Activated CD8-positive, alpha-beta memory T cell treated with anti-CD3 and anti-CD28 coated beads, Interleukin-2, amount 10 ng/mL, durations not matched to agents 7 days and 5 days (primary cell): ENCODE measurements around the gene GNB3. TPM values are rescaled to one million over a fixed set of nuclear protein-coding genes. Genes with fewer than 3 reads are reported as not detected.
"Not testable (repeated sequence)": the region's sequence is repeated elsewhere in the genome, so short reads cannot be mapped to it uniquely, and the experiment has no call there.

ENCODE experiments used
- ATAC-seq: fragments of 150-1000 bp; cut with Tn5 transposase; one replicate; pipeline ENCODE4 v1.10.0; 2021; ENCODE audit warnings: moderate library complexity
- CTCF ChIA-PET: fragments of 350-600 bp; sonication (Branson Sonifier 250); formaldehyde crosslinking; loops from one replicate; lab custom pipeline; 2021; ENCODE audit warnings: antibody characterized with exemption; lab: Charles Lee
- DNase-seq: peaks from one replicate; pipeline ENCODE4 v3.0.0-alpha.2; 2020
- H3K27ac Mint-ChIP-seq: one replicate; pipeline ENCODE4 v1.8.0; 2021; ENCODE audit warnings: mild to moderate bottlenecking, mixed read lengths
- H3K27me3 Mint-ChIP-seq: one replicate; pipeline ENCODE4 v1.8.0; 2021; ENCODE audit warnings: mixed read lengths
- H3K36me3 Mint-ChIP-seq: one replicate; pipeline ENCODE4 v1.8.0; 2021; ENCODE audit warnings: mild to moderate bottlenecking, mixed read lengths
- H3K4me1 Mint-ChIP-seq: one replicate; pipeline ENCODE4 v1.8.0; 2021; ENCODE audit warnings: mixed read lengths
- H3K4me3 Mint-ChIP-seq: one replicate; pipeline ENCODE4 v1.8.0; 2021; ENCODE audit warnings: mild to moderate bottlenecking, moderate library complexity, mixed read lengths
- H3K9me3 Mint-ChIP-seq: one replicate; pipeline ENCODE4 v1.8.0; 2022; ENCODE audit warnings: low read depth, mixed read lengths
- total RNA-seq, 2 experiments: library from RNA; stranded (reverse); gene quantifications; one replicate each; pipeline ENCODE4 v1.2.3, GENCODE V29; 2021

Gene GNB3
- total RNA-seq, 2 experiments from 2014 or later, result 0.12 TPM; not detected in 1

- CTCF ChIA-PET, result interaction anchor here (3.1 kb wide), 1 partner anchor 10 kb away, joined by 13 read pairs; no protein-coding TSS in a partner anchor
- H3K36me3 Mint-ChIP-seq, result peaks cover 45% of the 10 kb centered on the region
These were observed 18.1 kb downstream of the GNB3 start for GRCh38 chr12:6858799-6859198.

GRCh38 chr12:6860116-6860515 lies 19.4 kb downstream of the GNB3 start:
- CTCF ChIA-PET, result interaction anchor here (1.2 to 3.1 kb wide), 3 partner anchors 9 to 107 kb away, joined by 3 to 13 read pairs (median 4); partner anchors contain the start of genes MLF2 and SPSB2
- Mint-ChIP-seq H3K27me3 (no peaks in the 10 kb centered on the region), H3K4me3 (no peak overlapping the region), H3K9me3 (no peaks in the 10 kb centered on the region), H3K36me3 (peaks cover 48% of the 10 kb centered on the region), H3K4me1 (peaks cover 1% of the 10 kb centered on the region), H3K27ac (no peak overlapping the region)
- ATAC-seq (no peak), DNase-seq (no peak)

More at GRCh38 chr12:6858799-6859198, 18.1 kb downstream of the GNB3 start:
- no peak overlapping the region for H3K27ac Mint-ChIP-seq
- H3K9me3 Mint-ChIP-seq, result no peaks in the 10 kb centered on the region
- H3K27me3 Mint-ChIP-seq, result no peaks in the 10 kb centered on the region
- no peak for ATAC-seq
- no peak overlapping the region for H3K4me3 Mint-ChIP-seq
- peaks cover 10% of the 10 kb centered on the region for H3K4me1 Mint-ChIP-seq
- no peak for DNase-seq

DNA sequence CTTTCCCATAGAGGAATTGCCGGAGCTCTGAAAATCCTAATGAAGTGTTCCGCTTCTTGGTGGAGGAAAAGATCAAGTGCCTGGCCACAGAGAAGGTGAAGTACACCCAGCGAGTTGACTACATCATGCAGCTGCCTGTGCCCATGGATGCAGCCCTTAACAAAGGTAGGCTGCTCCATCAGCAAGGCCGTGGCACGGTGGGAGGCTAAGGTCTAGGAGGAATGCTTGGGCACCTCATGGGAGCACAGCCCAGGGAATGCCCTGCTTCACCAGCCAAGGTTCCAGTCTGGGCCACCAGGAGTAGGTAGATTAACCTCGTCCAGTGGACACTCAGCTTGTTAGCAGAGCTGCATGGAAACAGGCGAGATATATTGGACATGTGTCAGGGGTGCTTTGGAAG lies 20.2 kb downstream of the GNB3 start:
- Mint-ChIP-seq H3K27me3 (no peaks in the 10 kb centered on the region), H3K9me3 (no peaks in the 10 kb centered on the region), H3K4me1 (peaks cover 1% of the 10 kb centered on the region), H3K27ac (no peak overlapping the region), H3K4me3 (no peak overlapping the region), H3K36me3 (peaks cover 51% of the 10 kb centered on the region)
- CTCF ChIA-PET, result interaction anchor here (0.9 to 3.1 kb wide), 5 partner anchors 8 to 30 kb away, joined by 4 to 13 read pairs (median 4); partner anchors contain the start of gene SPSB2
- DNase-seq (no peak), ATAC-seq (no peak)

DNA sequence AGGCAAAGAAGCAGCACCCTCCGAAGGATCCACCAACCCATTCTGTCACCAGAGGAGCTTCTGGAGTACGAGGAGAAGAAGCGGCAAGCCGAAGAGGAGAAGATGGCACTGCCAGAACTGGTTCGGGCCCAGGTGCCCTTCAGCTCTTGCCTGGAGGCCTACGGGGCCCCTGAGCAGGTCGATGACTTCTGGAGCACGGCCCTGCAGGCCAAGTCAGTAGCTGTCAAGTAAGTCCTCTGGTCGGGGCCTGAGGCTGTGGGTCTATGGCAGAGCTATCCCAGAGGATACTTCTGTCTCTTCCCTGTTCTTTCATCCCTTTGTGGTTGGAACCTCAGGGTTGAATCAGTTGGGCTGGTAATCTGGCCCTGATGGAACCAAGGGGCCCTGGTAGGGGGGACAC lies 20.7 kb downstream of the GNB3 start:
- Mint-ChIP-seq H3K27ac (no peak overlapping the region), H3K9me3 (no peaks in the 10 kb centered on the region), H3K4me3 (no peak overlapping the region), H3K4me1 (peaks cover 3% of the 10 kb centered on the region), H3K27me3 (no peaks in the 10 kb centered on the region), H3K36me3 (peaks cover 48% of the 10 kb centered on the region)
- CTCF ChIA-PET, result interaction anchor here (0.9 to 3.1 kb wide), 4 partner anchors 8 to 30 kb away, joined by 4 to 13 read pairs (median 4); partner anchors contain the start of gene SPSB2
- DNase-seq (no peak), ATAC-seq (no peak)

- CTCF ChIA-PET, result interaction anchor here (1.0 to 2.1 kb wide), 2 partner anchors 9 to 10 kb away, joined by 3 to 8 read pairs; partner anchors contain the start of gene SPSB2
- peaks cover 8% of the 10 kb centered on the region for H3K4me1 Mint-ChIP-seq
- no peak overlapping the region for H3K4me3 Mint-ChIP-seq
- no peaks in the 10 kb centered on the region for H3K9me3 Mint-ChIP-seq
- no peak for DNase-seq
- H3K27me3 Mint-ChIP-seq, result no peaks in the 10 kb centered on the region
- H3K27ac Mint-ChIP-seq, result no peak overlapping the region
- H3K36me3 Mint-ChIP-seq, result peaks cover 39% of the 10 kb centered on the region
- no peak for ATAC-seq
These were observed 22.3 kb downstream of the GNB3 start for GRCh38 chr12:6863033-6863432.

DNA sequence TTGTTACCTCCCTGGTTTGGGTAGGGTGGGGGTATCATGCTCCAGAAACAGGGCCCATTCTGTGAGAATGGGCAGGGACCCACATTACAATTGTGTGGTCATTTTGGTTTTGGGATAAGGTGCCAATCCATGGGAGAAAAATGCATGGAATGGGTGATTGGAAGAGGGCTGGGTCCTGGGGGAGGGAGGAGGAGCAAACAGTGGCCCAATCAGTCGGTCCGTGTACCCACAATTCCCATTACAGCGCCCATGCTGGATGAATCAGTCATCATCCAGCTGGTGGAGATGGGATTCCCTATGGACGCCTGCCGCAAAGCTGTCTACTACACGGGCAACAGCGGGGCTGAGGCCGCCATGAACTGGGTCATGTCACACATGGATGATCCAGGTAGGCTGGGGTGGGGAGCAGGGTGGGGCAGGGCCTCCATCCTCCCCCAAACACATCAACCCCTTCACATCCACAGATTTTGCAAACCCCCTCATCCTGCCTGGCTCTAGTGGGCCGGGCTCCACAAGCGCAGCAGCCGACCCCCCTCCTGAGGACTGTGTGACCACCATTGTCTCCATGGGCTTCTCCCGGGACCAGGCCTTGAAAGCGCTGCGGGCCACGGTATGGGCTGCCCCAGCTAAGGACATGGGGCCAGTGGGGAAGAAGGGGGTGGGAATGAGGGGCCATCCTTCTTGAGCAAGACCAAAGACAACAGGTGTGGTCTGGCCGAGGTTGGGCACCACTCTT lies 23.0 kb downstream of the GNB3 start:
- no peak overlapping the region for H3K4me3 Mint-ChIP-seq
- H3K9me3 Mint-ChIP-seq, result no peaks in the 10 kb centered on the region
- peaks cover 46% of the 10 kb centered on the region for H3K36me3 Mint-ChIP-seq
- no peaks in the 10 kb centered on the region for H3K27me3 Mint-ChIP-seq
- CTCF ChIA-PET, result interaction anchor here (1.0 to 2.1 kb wide), 3 partner anchors 9 to 277 kb away, joined by 3 to 8 read pairs (median 3); partner anchors contain the start of gene SPSB2
- no peak overlapping the region for H3K27ac Mint-ChIP-seq
- ATAC-seq (no peak), DNase-seq (no peak)
- peaks cover 11% of the 10 kb centered on the region for H3K4me1 Mint-ChIP-seq

DNA sequence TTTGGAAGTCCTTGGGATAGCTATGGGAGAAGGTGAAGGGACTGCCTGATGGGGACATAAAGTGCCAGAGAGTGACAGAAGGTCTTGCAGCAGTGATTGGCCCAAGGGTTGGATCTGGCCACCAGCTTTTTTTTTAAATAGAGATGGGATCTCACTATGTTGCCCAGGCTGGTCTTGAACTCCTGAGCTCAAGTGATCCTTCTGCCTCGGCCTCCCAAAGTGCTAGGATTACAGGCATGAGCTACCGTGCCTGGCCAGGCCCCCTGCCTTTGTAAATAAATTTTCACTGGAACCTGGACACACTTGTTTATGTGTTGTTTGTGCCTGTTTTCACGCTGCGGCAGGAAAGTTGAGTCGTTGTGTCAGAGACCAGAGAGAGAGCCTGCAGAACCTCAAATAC lies 24.6 kb downstream of the GNB3 start:
- H3K9me3 Mint-ChIP-seq, H3K27me3 Mint-ChIP-seq, H3K4me3 Mint-ChIP-seq, H3K27ac Mint-ChIP-seq, ATAC-seq, DNase-seq: not testable (repeated sequence)
- H3K36me3 Mint-ChIP-seq, result peaks cover 59% of the 10 kb centered on the region
- peaks cover 26% of the 10 kb centered on the region for H3K4me1 Mint-ChIP-seq
- CTCF ChIA-PET, result interaction anchor here (1.2 to 1.3 kb wide), 2 partner anchors 26 to 278 kb away, joined by 3 to 4 read pairs; no protein-coding TSS in a partner anchor

- Mint-ChIP-seq H3K27ac (peak overlapping the region; percentile 90), H3K36me3 (peaks cover 59% of the 10 kb centered on the region), H3K27me3 (no peaks in the 10 kb centered on the region), H3K4me3 (peak overlapping the region; percentile 98), H3K4me1 (peaks cover 37% of the 10 kb centered on the region), H3K9me3 (no peaks in the 10 kb centered on the region)
- DNase-seq (no peak), ATAC-seq (no peak)
- CTCF ChIA-PET, result interaction anchor here (0.7 to 4.9 kb wide), 9 partner anchors 13 to 142 kb away, joined by 3 to 55 read pairs (median 4); partner anchors contain the start of genes CDCA3, COPS7A, MLF2 and USP5
These were observed 25.6 kb downstream of the GNB3 start for GRCh38 chr12:6866163-6866919.

GRCh38 chr12:6866920-6867412 lies 26.2 kb downstream of the GNB3 start:
- peak overlapping the region; percentile 98 for H3K4me3 Mint-ChIP-seq
- CTCF ChIA-PET, result interaction anchor here (0.7 to 4.9 kb wide), 11 partner anchors 14 to 143 kb away, joined by 3 to 55 read pairs (median 6); partner anchors contain the start of genes CDCA3, COPS7A, MLF2 and USP5
- H3K9me3 Mint-ChIP-seq, result no peaks in the 10 kb centered on the region
- no peaks in the 10 kb centered on the region for H3K27me3 Mint-ChIP-seq
- peaks cover 62% of the 10 kb centered on the region for H3K36me3 Mint-ChIP-seq
- peak overlapping the region; percentile 90 for H3K27ac Mint-ChIP-seq
- peaks cover 43% of the 10 kb centered on the region for H3K4me1 Mint-ChIP-seq
- peak; percentile 4 for ATAC-seq
- no peak for DNase-seq

GRCh38 chr12:6867413-6868210 lies 26.9 kb downstream of the GNB3 start, which contains the start of gene TPI1:
Gene TPI1 (plus strand): TSS chr12:6867531. CDS start chr12:6867567, 36 bp downstream.
- Mint-ChIP-seq H3K9me3 (no peaks in the 10 kb centered on the region), H3K36me3 (peaks cover 61% of the 10 kb centered on the region), H3K27me3 (no peaks in the 10 kb centered on the region), H3K4me3 (peak within 1 kb of the TSS; percentile 98), H3K4me1 (peaks cover 47% of the 10 kb centered on the region), H3K27ac (peak within 1 kb of the TSS; percentile 90)
- CTCF ChIA-PET, result interaction anchor here (0.8 to 4.9 kb wide), 14 partner anchors 14 to 245 kb away, joined by 3 to 55 read pairs (median 6); partner anchors contain the start of genes CDCA3, COPS7A, MLF2 and USP5
- ATAC-seq (peak; percentile 71), DNase-seq (peak; percentile 87)

DNA sequence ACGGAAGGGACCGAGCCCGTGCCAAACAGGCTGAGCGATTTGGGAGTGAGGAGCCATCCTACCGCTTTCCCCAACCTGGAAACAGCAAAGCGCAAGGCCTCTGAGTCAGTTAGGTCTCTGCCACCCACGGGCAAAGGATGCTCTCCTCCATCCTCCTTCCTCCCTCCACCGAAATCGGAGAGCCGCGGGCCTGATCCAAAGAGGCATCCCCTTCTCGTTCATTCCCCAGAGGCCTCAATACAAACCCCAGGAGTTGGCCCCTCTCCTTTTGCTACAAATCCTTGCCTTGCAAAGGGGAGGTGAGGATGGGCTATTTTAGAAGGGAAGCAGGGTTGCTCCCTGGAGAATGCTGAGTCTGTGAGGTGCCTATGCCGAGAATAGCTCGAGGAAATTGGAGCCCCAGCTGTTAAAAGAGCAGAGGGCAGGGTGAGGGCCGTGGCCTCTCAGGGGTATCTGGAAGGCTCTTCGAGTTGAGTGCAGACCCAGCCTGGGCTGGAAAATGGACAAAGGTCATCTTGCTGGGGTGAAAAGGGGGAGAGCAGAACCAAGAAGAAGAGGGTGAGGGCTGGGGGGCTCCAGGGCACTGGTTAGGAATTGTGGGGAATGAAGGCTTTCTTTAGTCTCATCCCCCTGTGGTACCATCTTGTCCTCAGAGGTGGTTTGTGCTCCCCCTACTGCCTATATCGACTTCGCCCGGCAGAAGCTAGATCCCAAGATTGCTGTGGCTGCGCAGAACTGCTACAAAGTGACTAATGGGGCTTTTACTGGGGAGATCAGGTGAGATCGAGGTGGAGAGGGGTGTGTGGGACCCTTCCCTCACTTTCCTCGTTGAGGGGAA lies 27.7 kb downstream of the GNB3 start:
- no peaks in the 10 kb centered on the region for H3K27me3 Mint-ChIP-seq
- peak overlapping the region; percentile 98 for H3K4me3 Mint-ChIP-seq
- ATAC-seq (no peak), DNase-seq (no peak)
- H3K36me3 Mint-ChIP-seq, result peaks cover 57% of the 10 kb centered on the region
- peaks cover 47% of the 10 kb centered on the region for H3K4me1 Mint-ChIP-seq
- CTCF ChIA-PET, result interaction anchor here (0.8 to 4.9 kb wide), 31 partner anchors 8 to 263 kb away, joined by 3 to 55 read pairs (median 5); partner anchors contain the start of genes C12orf57, C1RL, CDCA3 and COPS7A
- H3K9me3 Mint-ChIP-seq, result no peaks in the 10 kb centered on the region
- peak overlapping the region; percentile 88 for H3K27ac Mint-ChIP-seq
